HG02970 (cell line): Measurements from ENCODE around the gene SLC8A2.
"Not testable (repeated sequence)": the region's sequence is repeated elsewhere in the genome, so short reads cannot be mapped to it uniquely, and the experiment has no call there.

Source experiments
- ATAC-seq: cut with Tn5 transposase; IDR thresholded peaks from one replicate; pipeline ENCODE4 v1.9.1; 2021; ENCODE audit warnings: mild to moderate bottlenecking, moderate library complexity, moderate number of reproducible peaks; ENCODE audit not compliant: unreplicated experiment, low FRiP score

Gene SLC8A2

DNA sequence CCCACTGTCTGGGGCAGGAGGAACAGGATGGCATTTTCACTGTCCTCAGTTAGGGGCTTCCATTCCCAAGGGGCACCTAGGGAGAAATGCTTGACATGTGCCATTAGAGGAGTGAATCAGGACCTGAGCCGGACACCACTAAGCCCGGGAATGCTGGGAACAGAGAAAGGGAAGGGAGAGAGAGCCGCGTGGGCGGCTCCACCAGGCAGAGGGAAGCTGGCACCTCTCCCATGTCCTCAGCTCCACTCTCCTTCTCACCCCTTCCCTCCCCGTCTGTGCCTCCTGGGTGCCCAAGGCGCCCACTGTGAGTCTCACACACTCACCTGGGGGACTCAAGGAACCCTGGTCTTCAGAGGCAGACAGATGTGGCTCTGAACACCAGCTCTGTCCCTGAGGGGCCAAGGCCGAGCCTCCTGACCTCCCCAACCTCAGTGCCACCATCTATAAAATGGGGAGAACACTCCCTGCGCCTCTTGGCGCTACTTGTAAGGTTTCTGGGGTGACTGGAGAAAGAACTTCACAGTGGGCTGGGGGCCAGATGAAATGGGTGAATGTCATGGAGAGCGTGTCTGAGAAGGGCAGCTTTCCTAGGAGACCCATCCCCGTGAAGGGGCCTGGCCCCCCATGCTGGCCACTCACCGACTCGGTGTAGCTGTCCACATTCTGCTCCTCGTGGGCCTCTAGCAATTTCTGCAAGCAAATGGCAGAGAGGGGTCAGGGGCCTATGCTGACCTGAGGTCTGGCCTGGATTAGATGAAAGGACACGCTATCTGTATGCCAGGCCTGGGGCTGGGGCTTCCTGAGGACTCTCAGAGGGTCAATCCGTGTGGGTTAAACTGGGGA is 17.6 kb upstream of the SLC8A2 start:
- ATAC-seq, result no peak

DNA sequence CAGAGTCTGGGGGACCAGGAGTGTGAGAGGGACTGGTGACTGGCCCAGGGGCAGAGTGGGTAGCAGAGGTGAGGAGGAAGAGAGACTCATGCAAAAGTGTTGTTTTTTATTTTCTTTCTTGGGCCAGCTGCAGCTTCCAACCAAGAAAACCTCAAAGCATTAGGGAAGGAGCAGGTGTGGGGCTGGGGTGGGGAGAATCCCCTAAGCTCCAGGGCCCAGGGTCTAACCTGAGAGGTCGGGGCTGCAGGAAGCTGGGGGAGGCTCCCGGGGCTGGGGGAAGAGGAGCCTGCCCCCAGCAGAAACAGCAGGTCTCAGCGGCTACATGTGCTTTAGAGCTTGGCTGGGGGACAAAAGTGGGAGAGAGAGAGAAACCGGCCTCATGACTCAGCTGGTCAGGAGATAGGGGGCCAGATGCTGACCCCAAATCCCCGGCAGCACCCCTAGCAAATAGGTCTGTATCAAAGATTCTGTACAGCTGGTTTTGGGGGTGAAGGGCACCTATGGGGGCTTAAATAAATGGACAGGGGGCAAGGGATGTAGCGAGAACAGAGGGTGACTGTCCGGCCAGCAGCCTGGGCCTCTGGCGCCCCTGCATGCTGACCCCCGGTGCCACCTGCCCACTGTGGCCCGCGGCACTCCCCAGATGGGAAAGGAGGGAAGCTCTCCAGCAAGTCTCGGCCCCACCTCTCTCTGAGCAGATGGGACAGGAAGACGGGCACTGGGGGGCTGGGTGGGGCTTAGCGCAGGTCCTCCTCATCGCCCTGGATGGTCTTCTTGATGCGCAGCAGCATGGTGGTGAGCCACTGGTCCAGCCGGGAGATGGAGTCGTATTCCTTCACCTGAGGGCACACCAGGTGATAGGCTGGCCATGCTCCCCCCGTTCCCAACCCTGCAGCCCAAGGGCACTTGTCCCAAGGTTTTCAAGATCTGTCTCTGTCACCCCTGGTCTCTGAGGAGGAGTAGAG is 16.1 kb upstream of the SLC8A2 start:
- ATAC-seq, result no peak

DNA sequence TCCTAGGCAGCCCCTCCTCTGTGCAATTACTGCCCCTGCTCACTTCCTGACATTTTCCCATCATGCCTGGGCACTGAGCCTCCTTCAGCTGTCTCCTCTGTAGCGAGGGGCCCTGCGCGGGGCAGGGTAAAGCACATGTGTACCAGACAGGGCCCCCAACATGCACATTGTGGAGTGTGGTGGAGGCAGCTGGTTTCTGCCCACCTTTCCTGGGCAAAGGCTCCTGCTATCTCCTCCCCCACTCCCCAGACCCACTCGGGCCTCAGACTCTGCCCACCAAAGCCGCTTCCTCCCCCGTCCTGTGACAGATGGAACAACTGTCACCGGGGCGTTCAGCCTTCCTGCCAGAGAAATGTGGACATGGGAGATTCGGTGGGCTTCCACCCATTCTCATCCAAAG is 15.2 kb upstream of the SLC8A2 start:
- no peak for ATAC-seq

DNA sequence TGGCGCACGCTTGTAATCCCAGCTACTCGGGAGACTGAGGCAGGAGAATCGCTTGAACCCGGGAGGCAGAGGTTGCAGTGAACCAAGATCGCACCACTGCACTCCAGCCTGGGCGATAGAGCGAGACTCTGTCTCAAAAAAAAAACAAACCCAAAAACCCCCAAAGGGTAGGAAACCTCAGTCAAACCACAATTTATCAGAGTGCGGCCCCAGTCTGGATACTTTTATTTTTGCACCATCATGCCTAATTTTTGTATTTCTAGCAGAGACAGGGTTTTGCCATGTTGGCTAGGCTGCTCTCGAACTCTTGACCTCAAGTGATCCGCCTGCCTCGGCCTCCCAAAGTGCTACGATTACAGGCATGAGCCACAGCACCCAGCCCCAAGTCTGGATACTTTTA is 14.5 kb upstream of the SLC8A2 start:
- not testable (repeated sequence) for ATAC-seq

DNA sequence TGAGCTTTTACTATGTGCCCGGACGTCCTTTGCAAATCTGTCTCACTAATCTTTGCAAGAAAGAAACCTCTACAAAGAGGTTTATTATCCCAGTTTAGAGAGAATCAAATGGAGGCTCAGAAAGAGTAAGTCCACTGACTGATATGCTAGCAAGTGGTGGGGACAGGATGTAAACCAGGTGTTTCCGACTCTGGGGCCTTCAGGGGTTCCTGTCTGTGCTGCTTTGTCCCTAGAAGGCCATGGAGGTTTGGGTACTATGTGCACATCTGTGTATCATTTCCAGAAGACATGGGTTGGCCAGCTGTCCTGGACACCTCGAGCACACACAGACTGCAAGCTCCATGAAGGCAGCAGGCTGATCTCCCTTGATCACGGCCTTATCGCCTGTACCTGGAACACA is 13.5 kb upstream of the SLC8A2 start:
- ATAC-seq, result no peak

DNA sequence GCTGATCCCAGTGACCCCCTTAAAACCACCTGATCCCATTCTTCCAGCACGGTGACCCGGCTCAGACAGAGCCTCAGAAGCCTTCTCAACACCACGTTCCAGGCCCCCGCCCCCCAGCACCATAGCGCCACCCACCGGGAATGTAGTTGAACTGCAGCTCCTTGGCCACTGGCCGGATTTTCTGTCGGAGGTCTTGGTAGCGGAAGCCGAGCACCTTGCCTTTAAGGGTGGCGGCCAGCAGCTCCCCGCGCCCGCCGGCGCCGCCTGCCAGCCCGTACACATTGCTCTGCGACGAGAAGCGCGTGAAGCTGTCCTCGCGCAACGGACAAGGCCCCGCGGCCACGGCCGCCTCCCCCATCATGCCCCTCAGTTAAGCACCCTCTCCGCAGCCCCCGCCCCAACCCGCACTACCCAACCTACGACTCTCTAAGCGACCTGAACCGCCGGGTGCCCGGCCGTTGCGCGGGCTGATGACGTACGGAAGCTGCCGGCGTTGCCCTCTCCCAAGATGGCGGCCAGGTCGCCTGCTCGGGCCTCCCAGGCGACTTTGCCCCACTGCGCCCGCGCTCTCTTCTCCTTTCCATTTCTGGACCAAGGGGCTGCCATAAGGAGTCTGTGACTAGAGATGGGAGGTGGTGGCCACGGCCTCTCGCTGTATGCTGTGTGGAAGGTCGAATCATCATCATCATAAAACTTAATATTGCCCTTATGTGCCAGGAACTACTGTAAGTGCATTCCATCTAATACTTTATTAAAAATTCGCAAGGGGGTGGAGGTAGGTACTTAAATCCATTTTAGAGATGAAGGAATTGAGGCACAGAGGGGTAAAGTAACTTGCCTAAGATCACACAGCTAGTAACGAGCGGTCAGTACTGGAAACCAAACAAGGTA is 12.4 kb upstream of the SLC8A2 start, which contains the start of gene KPTN:
KPTN (minus strand) TSS at position 420 of the 891 bp plus-strand sequence; CDS start at position 361, 59 bp downstream.
- ATAC-seq, result peak; percentile 69

DNA sequence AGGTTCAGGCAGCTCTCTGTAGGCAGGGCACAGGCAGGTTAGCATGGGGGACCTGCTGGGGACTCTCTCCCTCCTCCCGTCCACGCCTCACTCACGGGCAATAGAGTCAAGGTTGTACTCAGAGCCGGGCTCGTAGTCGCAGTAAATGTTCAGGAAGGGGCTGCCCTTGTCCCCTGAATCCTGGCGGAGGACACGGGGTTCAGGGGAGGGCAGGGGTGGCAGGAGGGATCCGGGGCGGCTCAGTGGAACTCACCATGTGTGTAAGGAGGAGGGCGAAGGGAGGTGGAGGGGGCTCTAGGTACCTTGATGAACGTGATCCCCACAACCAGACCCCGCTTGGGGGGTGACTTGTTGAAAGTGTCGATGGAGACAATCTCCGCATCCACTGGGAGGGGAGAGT is 11.5 kb upstream of the SLC8A2 start:
- no peak for ATAC-seq

DNA sequence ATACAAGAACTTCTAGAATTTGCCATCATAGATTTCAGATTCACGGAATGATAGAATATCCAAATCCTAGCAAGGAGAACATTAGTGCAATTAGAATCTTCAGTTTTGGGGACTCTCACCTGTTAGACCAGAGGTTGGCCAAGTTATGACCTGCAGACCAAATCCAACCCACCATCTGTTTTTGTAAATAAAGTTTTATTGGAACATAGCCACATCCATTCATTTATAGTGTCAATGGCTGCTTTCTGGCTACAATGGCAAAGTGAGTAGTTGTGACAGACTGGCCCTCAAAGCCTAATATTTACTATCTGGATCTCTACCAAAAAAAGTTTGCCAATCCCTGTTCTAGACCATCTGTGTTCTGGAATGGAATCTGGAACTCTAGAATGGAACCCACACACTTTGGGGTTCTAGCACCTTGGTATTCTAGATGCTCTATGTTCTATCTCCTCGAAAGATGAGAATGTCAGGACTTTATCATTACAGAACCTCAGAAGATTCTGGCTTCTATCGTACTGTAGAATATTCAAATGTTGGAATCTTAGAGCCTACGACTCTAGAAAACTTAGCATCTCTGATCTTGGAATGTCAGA is 9.9 kb upstream of the SLC8A2 start:
- ATAC-seq, result no peak

DNA sequence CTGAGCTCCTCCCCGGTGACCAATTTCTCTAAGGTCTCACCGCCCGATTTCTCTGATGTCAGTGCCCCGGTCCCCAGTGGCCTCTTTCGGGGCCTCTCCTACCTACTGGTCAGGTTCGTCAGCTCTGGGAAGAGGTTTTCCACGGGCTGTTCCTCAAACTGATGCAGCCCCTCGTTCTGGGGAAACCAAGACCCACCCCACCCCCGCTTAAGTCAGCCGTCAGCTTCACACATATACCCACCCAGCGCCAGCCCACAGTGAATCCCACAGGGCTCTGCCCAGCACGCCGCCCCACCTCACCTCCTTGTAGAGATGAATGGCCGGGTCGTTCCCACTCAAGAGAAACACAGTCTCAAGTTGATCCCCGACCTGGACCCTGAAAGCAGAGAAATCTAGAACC is 9.0 kb upstream of the SLC8A2 start:
- no peak for ATAC-seq

DNA sequence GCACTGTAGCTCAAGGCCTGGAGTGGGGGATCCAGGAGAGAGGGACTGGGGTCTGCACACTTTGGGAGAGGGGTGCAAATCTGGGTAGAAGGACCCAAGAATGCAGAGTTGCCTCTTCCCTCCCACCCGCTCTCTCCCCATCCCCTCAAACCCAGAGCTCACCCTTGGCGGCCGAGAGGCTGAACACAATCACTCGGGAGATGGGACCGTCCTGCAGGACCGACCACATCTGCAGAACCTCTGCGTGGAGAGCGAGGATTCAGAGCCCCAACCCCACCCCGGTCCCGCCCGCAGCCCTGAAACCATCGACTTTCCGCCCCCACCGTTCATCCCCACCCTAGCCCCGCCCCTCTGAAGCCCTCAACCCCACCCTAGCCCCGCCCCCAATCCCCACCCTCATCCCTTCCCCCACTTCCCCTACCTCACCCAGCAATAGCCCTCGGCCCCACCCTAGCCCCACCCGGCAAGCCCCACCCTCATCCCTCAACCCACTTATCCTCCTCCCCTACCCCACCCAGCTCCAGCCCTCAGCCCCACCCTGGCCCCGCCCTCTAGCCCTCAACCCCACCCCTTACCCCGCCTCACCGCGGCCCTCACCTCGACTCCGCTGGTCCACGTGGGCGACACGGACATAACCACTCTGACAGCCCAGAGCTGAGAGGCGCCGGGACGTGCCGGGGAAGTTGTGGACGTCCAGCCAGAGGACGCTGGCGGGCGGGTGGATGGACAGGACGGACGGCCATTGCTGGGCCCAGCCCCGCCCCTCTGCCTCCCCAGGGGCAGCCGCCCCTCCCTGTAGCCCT is 8.2 kb upstream of the SLC8A2 start:
- no peak for ATAC-seq

DNA sequence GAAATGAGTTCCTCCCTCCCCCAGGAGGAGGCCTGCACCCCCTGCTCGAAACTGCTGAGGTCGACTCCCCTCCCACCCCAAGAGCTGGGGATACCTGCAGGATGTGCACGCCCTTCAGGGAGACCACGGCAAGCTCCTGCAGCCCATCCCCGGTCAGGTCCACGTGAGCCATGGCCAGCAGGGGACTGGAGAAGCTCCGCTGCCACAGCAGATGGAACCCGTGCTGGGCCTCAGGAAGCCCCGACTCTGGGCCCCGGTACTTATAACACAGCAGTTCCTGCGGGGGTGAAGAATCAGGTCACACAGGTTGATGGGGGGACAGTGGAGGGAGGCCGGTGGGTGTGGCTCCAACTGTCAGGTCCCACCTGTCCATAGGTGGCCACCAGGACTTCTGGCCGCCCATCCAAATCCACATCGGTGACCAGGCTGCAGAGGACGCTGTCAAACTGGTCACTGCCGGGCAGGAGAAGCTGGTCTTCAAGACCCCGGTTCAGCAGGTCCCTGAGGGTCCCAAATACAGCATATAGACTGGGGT is 4.8 kb upstream of the SLC8A2 start:
- ATAC-seq, result no peak

DNA sequence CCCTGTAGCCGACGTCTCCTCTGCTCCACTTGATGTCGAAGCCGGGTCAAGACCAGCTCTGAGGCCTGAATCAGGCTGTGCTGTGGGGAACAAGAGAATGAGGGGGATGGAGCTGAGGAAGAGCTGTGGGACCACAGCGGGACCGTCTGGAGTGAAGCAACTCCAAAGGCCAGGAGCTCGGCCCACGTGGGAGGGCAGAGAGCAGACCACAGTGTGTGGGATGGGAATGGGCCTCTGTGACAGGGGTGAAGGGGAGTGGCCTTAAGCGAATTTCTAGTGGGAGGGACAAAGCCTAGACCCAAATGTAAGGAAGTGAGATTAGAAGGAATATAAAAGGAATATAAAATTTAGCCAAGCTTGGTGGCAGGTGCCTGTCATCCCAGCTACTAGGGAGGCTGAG is 3.8 kb upstream of the SLC8A2 start:
- no peak for ATAC-seq

DNA sequence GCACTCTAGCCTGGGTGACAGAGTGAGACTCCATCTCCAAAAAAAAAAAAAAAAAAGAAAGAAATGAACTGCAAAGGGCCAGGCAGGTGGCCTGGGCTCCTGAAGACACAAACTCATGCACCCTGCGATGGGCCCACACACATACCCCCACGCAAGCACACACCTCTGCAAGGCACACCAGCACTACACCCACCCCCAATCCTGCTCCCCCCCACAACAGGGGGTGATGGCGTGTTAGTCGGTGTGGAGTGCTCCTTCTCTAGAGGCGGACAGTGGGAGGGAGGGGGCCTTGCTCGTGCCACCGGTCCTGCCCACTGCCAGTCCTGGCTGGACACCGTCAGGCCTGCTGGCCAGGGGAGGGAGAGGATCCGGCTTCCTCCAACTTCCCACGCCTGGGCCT is 1.6 kb upstream of the SLC8A2 start:
- ATAC-seq, result no peak

DNA sequence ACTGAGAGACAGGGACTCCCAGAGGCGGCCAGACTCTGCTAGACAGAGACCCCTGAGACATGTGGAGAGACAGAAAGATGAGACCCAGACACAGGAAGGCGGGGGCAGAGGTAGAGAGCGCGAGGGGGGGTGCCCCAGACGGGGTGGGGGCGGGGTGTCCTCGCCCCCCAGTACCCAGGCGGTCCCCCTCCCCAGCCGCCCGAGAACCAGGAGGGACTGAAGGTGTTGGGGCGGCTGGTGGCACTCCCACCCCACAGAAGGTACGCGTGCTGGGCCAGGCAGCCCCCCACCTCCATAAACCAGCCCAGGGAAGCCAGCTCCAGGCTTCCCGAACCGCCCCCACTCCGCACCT is 336 bp downstream of the SLC8A2 start:
- no peak for ATAC-seq

DNA sequence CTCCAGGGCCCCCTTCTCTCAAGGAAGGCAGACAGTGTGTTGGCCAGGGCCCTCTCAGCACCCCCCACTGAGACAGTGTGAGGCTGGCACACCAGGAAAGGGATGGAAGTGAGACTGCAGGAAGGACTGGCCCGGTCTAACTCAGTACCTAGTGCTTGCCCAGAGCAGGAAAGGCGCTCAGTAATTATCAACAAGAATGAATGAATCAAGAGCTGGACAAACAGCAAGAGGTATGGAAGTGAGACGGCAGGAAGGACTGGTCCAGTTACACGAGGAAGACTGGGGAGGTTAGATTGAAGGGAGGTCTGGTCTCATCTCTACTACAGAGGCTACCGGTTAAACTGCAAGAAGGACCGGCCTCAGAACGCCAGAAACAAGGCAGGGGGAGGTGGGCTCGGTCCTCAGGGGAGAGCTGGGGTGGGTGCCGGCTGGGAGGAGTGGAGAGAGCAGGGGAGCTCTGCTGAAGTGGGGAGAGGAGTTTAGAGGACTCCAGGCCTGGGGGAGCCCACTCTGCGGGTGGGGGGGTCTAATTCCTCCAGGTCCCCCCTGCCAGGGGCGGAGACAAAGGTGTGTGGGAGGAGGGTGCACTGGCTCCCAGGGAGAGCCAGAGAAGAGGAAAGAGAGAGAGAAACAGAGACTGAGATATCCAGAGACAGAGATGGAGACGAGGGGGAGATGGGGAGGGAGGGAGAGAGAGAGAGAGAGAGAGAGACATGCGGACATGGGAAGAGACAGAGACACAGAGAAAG is 1.1 kb downstream of the SLC8A2 start:
- ATAC-seq, result no peak

DNA sequence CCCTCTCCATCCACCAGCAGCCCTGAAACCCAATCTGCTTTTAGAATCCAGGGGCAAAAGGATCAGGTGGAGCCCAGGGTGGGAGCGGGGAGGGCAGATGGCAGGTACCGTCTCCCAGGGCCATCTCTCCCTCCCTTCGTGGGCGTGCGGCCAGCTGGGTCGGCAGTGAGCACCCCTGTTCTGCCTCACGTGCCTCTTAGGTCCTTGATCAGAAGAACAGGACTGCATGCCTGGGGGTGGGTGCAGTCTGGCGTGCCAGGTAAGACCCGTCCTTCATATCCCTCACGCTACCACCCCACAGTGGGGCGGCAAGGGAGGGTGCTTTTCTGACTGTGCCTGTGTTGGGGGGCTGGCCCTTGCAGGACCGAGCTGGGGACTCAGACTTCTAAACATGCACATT is 2.0 kb downstream of the SLC8A2 start:
- ATAC-seq, result no peak

DNA sequence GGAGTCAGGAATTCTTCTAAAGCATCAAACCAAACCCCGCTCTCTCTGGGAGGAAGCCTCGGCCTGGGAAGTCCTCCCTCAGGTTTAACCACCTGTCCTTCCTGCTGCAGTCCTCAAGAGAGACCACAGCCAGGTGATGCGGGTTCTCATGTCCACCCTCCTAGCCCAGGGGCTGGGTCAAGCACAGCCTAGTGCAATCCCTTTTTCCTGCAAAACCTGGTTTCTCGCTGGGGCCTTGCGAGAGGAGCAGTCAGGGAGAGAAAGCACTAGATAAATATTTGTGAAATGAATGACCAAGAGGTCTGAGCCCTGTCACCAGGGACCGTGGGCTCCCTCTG is 2.4 kb downstream of the SLC8A2 start:
- no peak for ATAC-seq

DNA sequence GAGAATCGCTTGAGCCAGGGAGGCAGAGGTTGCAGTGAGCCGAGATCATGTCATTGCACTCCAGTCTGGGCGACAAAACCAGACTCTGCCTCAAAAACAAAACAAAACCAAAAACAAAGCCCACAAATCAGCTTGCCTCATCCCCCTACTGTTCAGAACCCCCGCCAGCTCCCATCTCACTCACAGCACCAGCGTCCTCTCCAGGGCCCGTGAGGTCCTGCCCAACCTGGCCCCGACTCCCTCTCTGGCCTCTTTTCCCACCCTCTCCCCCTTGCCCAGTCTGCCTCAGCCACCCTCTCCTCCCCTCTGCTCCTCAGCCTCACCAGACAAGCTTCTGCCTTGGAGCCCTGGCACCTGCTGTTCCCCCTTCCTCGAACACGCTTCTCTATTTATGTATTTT is 3.8 kb downstream of the SLC8A2 start:
- no peak for ATAC-seq
